ENCODE results near the gene SIGLEC1.

SIGLEC1 gene

GRCh38 chr20:3697588-3698305, 14.7 kb downstream of the SIGLEC1 start:
- H3K4me3 ChIP-seq (ENCODE audit: low read depth, low read length) = no peak overlapping the region
- no peaks in the 10 kb centered on the region for H3K27me3 ChIP-seq (ENCODE audit: control insufficient read depth, insufficient read depth, low read length)
- no peak overlapping the region for H3K27ac ChIP-seq (ENCODE audit: low read depth, low read length)
- no peaks in the 10 kb centered on the region for H3K36me3 ChIP-seq (ENCODE audit: control insufficient read depth, insufficient read depth, low read length)
- H3K4me1 ChIP-seq (ENCODE audit: control insufficient read depth, insufficient read depth, low read length) = no peaks in the 10 kb centered on the region
- H3K9ac ChIP-seq (ENCODE audit: low read depth, low read length) = no peak overlapping the region
- H3K9me3 ChIP-seq (ENCODE audit: control insufficient read depth, insufficient read depth, low read length) = peaks cover 4% of the 10 kb centered on the region; the same call in 1 of the 2 replicates

GRCh38 chr20:3696745-3697587, 15.4 kb downstream of the SIGLEC1 start:
- Histone ChIP-seq H3K27ac (ENCODE audit: low read depth, low read length) (no peak overlapping the region), H3K27me3 (ENCODE audit: control insufficient read depth, insufficient read depth, low read length) (no peaks in the 10 kb centered on the region), H3K4me1 (ENCODE audit: control insufficient read depth, insufficient read depth, low read length) (no peaks in the 10 kb centered on the region), H3K9ac (ENCODE audit: low read depth, low read length) (no peak overlapping the region), H3K4me3 (ENCODE audit: low read depth, low read length) (no peak overlapping the region), H3K36me3 (ENCODE audit: control insufficient read depth, insufficient read depth, low read length) (no peaks in the 10 kb centered on the region), H3K9me3 (ENCODE audit: control insufficient read depth, insufficient read depth, low read length) (peaks cover 4% of the 10 kb centered on the region; the same call in 1 of the 2 replicates)

GRCh38 chr20:3696200-3696599, 16.2 kb downstream of the SIGLEC1 start:
- Histone ChIP-seq H3K27me3 (ENCODE audit: control insufficient read depth, insufficient read depth, low read length) (no peaks in the 10 kb centered on the region), H3K9me3 (ENCODE audit: control insufficient read depth, insufficient read depth, low read length) (peaks cover 4% of the 10 kb centered on the region; the same call in 1 of the 2 replicates), H3K4me3 (ENCODE audit: low read depth, low read length) (no peak overlapping the region), H3K27ac (ENCODE audit: low read depth, low read length) (no peak overlapping the region), H3K36me3 (ENCODE audit: control insufficient read depth, insufficient read depth, low read length) (no peaks in the 10 kb centered on the region), H3K4me1 (ENCODE audit: control insufficient read depth, insufficient read depth, low read length) (no peaks in the 10 kb centered on the region), H3K9ac (ENCODE audit: low read depth, low read length) (no peak overlapping the region)

- no peaks in the 10 kb centered on the region for H3K4me1 ChIP-seq (ENCODE audit: control insufficient read depth, insufficient read depth, low read length)
- peaks cover 4% of the 10 kb centered on the region; the same call in 1 of the 2 replicates for H3K9me3 ChIP-seq (ENCODE audit: control insufficient read depth, insufficient read depth, low read length)
- H3K36me3 ChIP-seq (ENCODE audit: control insufficient read depth, insufficient read depth, low read length) = no peaks in the 10 kb centered on the region
- H3K27ac ChIP-seq (ENCODE audit: low read depth, low read length) = no peak overlapping the region
- H3K27me3 ChIP-seq (ENCODE audit: control insufficient read depth, insufficient read depth, low read length) = no peaks in the 10 kb centered on the region
- no peak overlapping the region for H3K4me3 ChIP-seq (ENCODE audit: low read depth, low read length)
- no peak overlapping the region for H3K9ac ChIP-seq (ENCODE audit: low read depth, low read length)
Measured at GRCh38 chr20:3694864-3695263, 17.5 kb downstream of the SIGLEC1 start.

GRCh38 chr20:3693376-3693775, 19.0 kb downstream of the SIGLEC1 start:
- no peaks in the 10 kb centered on the region for H3K36me3 ChIP-seq (ENCODE audit: control insufficient read depth, insufficient read depth, low read length)
- no peaks in the 10 kb centered on the region for H3K4me1 ChIP-seq (ENCODE audit: control insufficient read depth, insufficient read depth, low read length)
- no peak overlapping the region for H3K4me3 ChIP-seq (ENCODE audit: low read depth, low read length)
- H3K27me3 ChIP-seq (ENCODE audit: control insufficient read depth, insufficient read depth, low read length) = no peaks in the 10 kb centered on the region
- peaks cover 4% of the 10 kb centered on the region; the same call in 1 of the 2 replicates for H3K9me3 ChIP-seq (ENCODE audit: control insufficient read depth, insufficient read depth, low read length)
- no peak overlapping the region for H3K27ac ChIP-seq (ENCODE audit: low read depth, low read length)
- no peak overlapping the region for H3K9ac ChIP-seq (ENCODE audit: low read depth, low read length)

GRCh38 chr20:3692706-3693294, 19.6 kb downstream of the SIGLEC1 start:
- Histone ChIP-seq H3K4me3 (ENCODE audit: low read depth, low read length) (no peak overlapping the region), H3K36me3 (ENCODE audit: control insufficient read depth, insufficient read depth, low read length) (no peaks in the 10 kb centered on the region), H3K9ac (ENCODE audit: low read depth, low read length) (no peak overlapping the region), H3K4me1 (ENCODE audit: control insufficient read depth, insufficient read depth, low read length) (no peaks in the 10 kb centered on the region), H3K27ac (ENCODE audit: low read depth, low read length) (no peak overlapping the region), H3K27me3 (ENCODE audit: control insufficient read depth, insufficient read depth, low read length) (no peaks in the 10 kb centered on the region), H3K9me3 (ENCODE audit: control insufficient read depth, insufficient read depth, low read length) (peaks cover 4% of the 10 kb centered on the region; the same call in 1 of the 2 replicates)

- Histone ChIP-seq H3K9ac (ENCODE audit: low read depth, low read length) (no peak overlapping the region), H3K4me3 (ENCODE audit: low read depth, low read length) (no peak overlapping the region), H3K4me1 (ENCODE audit: control insufficient read depth, insufficient read depth, low read length) (no peaks in the 10 kb centered on the region), H3K27ac (ENCODE audit: low read depth, low read length) (no peak overlapping the region), H3K36me3 (ENCODE audit: control insufficient read depth, insufficient read depth, low read length) (no peaks in the 10 kb centered on the region), H3K9me3 (ENCODE audit: control insufficient read depth, insufficient read depth, low read length) (peaks cover 4% of the 10 kb centered on the region; the same call in 1 of the 2 replicates), H3K27me3 (ENCODE audit: control insufficient read depth, insufficient read depth, low read length) (no peaks in the 10 kb centered on the region)
Measured at GRCh38 chr20:3691897-3692296, 20.5 kb downstream of the SIGLEC1 start.

- Histone ChIP-seq H3K27ac (ENCODE audit: low read depth, low read length) (no peak overlapping the region), H3K27me3 (ENCODE audit: control insufficient read depth, insufficient read depth, low read length) (no peaks in the 10 kb centered on the region), H3K9ac (ENCODE audit: low read depth, low read length) (no peak overlapping the region), H3K36me3 (ENCODE audit: control insufficient read depth, insufficient read depth, low read length) (no peaks in the 10 kb centered on the region), H3K4me1 (ENCODE audit: control insufficient read depth, insufficient read depth, low read length) (no peaks in the 10 kb centered on the region), H3K9me3 (ENCODE audit: control insufficient read depth, insufficient read depth, low read length) (peaks cover under 1% of the 10 kb centered on the region; the same call in 1 of the 2 replicates), H3K4me3 (ENCODE audit: low read depth, low read length) (no peak overlapping the region)
Measured at GRCh38 chr20:3691306-3691705, 21.1 kb downstream of the SIGLEC1 start.

- no peak overlapping the region for H3K4me3 ChIP-seq (ENCODE audit: low read depth, low read length)
- H3K9me3 ChIP-seq (ENCODE audit: control insufficient read depth, insufficient read depth, low read length) = no peaks in the 10 kb centered on the region
- H3K4me1 ChIP-seq (ENCODE audit: control insufficient read depth, insufficient read depth, low read length) = no peaks in the 10 kb centered on the region
- no peak overlapping the region for H3K9ac ChIP-seq (ENCODE audit: low read depth, low read length)
- H3K27me3 ChIP-seq (ENCODE audit: control insufficient read depth, insufficient read depth, low read length) = no peaks in the 10 kb centered on the region; the same call in none of the 2 replicates
- H3K36me3 ChIP-seq (ENCODE audit: control insufficient read depth, insufficient read depth, low read length) = no peaks in the 10 kb centered on the region
- H3K27ac ChIP-seq (ENCODE audit: low read depth, low read length) = no peak overlapping the region
Measured at GRCh38 chr20:3690413-3690812, 22.0 kb downstream of the SIGLEC1 start.

- Histone ChIP-seq H3K36me3 (ENCODE audit: control insufficient read depth, insufficient read depth, low read length) (no peaks in the 10 kb centered on the region), H3K4me1 (ENCODE audit: control insufficient read depth, insufficient read depth, low read length) (peaks cover 3% of the 10 kb centered on the region; the same call in 1 of the 2 replicates), H3K4me3 (ENCODE audit: low read depth, low read length) (no peak overlapping the region), H3K9me3 (ENCODE audit: control insufficient read depth, insufficient read depth, low read length) (no peaks in the 10 kb centered on the region), H3K27ac (ENCODE audit: low read depth, low read length) (no peak overlapping the region), H3K9ac (ENCODE audit: low read depth, low read length) (no peak overlapping the region), H3K27me3 (ENCODE audit: control insufficient read depth, insufficient read depth, low read length) (no peaks in the 10 kb centered on the region; the same call in none of the 2 replicates)
Measured at GRCh38 chr20:3689978-3690377, 22.4 kb downstream of the SIGLEC1 start.

All from HUES48 (cell line).